H9 (cell line): ENCODE data around the gene KCNIP1. TPM values are rescaled to one million over a fixed set of nuclear protein-coding genes. Genes with fewer than 3 reads are reported as not detected.
A peak's percentile ranks its signal among the peaks of the same experiment; 100 is the strongest.

Experiments used
- DNase-seq: peaks from one replicate; pipeline ENCODE4 v3.0.0-alpha.2; 2017
- H2AFZ ChIP-seq: one replicate; pipeline ENCODE4 v1.6.1; 2013; ENCODE audit warnings: mild to moderate bottlenecking, low read length, control low read depth, moderate library complexity
- H2AK5ac ChIP-seq: 2 replicates; pipeline ENCODE4 v1.6.1; 2013; ENCODE audit warnings: low read length, control low read depth, mixed read lengths; ENCODE audit not compliant: insufficient read length
- H2BK120ac ChIP-seq: one replicate; pipeline ENCODE4 v1.6.1; 2013; ENCODE audit warnings: low read depth, mild to moderate bottlenecking, low read length, control low read depth, inconsistent platforms; ENCODE audit not compliant: poor library complexity, severe bottlenecking
- H2BK12ac ChIP-seq: 2 replicates; pipeline ENCODE4 v1.6.1; 2013; ENCODE audit warnings: low read length, control low read depth, mixed read lengths, low read depth; ENCODE audit not compliant: insufficient read length
- H2BK15ac ChIP-seq: 2 replicates; pipeline ENCODE4 v1.6.1; 2013; ENCODE audit warnings: low read depth, low read length, control low read depth
- H2BK20ac ChIP-seq: one replicate; pipeline ENCODE4 v1.6.1; 2013; ENCODE audit warnings: low read depth, mild to moderate bottlenecking, low read length, control low read depth, inconsistent platforms; ENCODE audit not compliant: poor library complexity, severe bottlenecking
- H2BK5ac ChIP-seq: 2 replicates; pipeline ENCODE4 v1.6.1; 2013; ENCODE audit warnings: low read length, control low read depth, mixed read lengths; ENCODE audit not compliant: insufficient read length
- H3K14ac ChIP-seq: 2 replicates; pipeline ENCODE4 v1.6.1; 2013; ENCODE audit warnings: low read length, control low read depth; ENCODE audit not compliant: insufficient read depth
- H3K18ac ChIP-seq: 2 replicates; pipeline ENCODE4 v1.6.1; 2013; ENCODE audit warnings: low read depth, mild to moderate bottlenecking, mixed read lengths, low read length, control low read depth; ENCODE audit not compliant: insufficient read length
- H3K23ac ChIP-seq: 2 replicates; pipeline ENCODE4 v1.6.1; 2013; ENCODE audit warnings: low read length, control low read depth, mixed read lengths, low read depth; ENCODE audit not compliant: insufficient read length
- H3K23me2 ChIP-seq: 2 replicates; pipeline ENCODE4 v1.6.1; 2013; ENCODE audit warnings: low read depth, mild to moderate bottlenecking, mixed read lengths, low read length, control low read depth; ENCODE audit not compliant: insufficient read length, poor library complexity, severe bottlenecking
- H3K27ac ChIP-seq: 2 replicates; pipeline ENCODE4 v1.5.1; 2013; ENCODE audit warnings: low read length, control low read depth, mixed read lengths, low read depth; ENCODE audit not compliant: insufficient read length
- H3K27me3 ChIP-seq: 2 replicates; pipeline ENCODE4 v1.6.1; 2013; ENCODE audit warnings: low read length, control low read depth, inconsistent platforms; ENCODE audit not compliant: insufficient read depth
- H3K4ac ChIP-seq: 2 replicates; pipeline ENCODE4 v1.6.1; 2013; ENCODE audit warnings: low read depth, mild to moderate bottlenecking, control low read depth, inconsistent platforms, low read length, moderate library complexity
- H3K4me1 ChIP-seq: 2 replicates; pipeline ENCODE4 v1.6.1; 2013; ENCODE audit warnings: low read length, control low read depth, inconsistent platforms; ENCODE audit not compliant: insufficient read depth
- H3K4me2 ChIP-seq: 2 replicates; pipeline ENCODE4 v1.6.1; 2013; ENCODE audit warnings: low read length, control low read depth, mixed read lengths; ENCODE audit not compliant: insufficient read length, insufficient read depth
- H3K56ac ChIP-seq: 2 replicates; pipeline ENCODE4 v1.6.1; 2013; ENCODE audit warnings: low read depth, mild to moderate bottlenecking, mixed read lengths, low read length, control low read depth; ENCODE audit not compliant: insufficient read length
- H3K79me1 ChIP-seq: 2 replicates; pipeline ENCODE4 v1.6.1; 2013; ENCODE audit warnings: low read depth, mild to moderate bottlenecking, moderate library complexity, low read length, control low read depth, inconsistent platforms; ENCODE audit not compliant: insufficient read depth, poor library complexity, severe bottlenecking
- H3K79me2 ChIP-seq: 2 replicates; pipeline ENCODE4 v1.6.1; 2013; ENCODE audit warnings: low read length, control low read depth, inconsistent platforms; ENCODE audit not compliant: insufficient read depth
- H3K9ac ChIP-seq: 2 replicates; pipeline ENCODE4 v1.6.1; 2013; ENCODE audit warnings: low read length, control low read depth, mixed read lengths; ENCODE audit not compliant: insufficient read length; ENCODE audit errors: extremely low read depth
- H3K9me3 ChIP-seq: one replicate; pipeline ENCODE4 v1.6.1; 2013; ENCODE audit warnings: low read depth, low read length, inconsistent platforms; ENCODE audit not compliant: control insufficient read depth
- H3T11ph ChIP-seq: one replicate; pipeline ENCODE4 v1.6.1; 2013; ENCODE audit warnings: mild to moderate bottlenecking, low read length, control low read depth, inconsistent platforms
- H4K20me1 ChIP-seq: one replicate; pipeline ENCODE4 v1.6.1; 2013; ENCODE audit not compliant: control insufficient read depth, insufficient read length, insufficient read depth
- H4K5ac ChIP-seq: 2 replicates; pipeline ENCODE4 v1.6.1; 2013; ENCODE audit warnings: low read depth, mild to moderate bottlenecking, mixed read lengths, low read length, control low read depth; ENCODE audit not compliant: insufficient read length
- H4K8ac ChIP-seq: replicated peaks from 2 replicates; pipeline ENCODE4 v1.6.1; 2013; ENCODE audit warnings: low read length, control low read depth, mixed read lengths, low read depth; ENCODE audit not compliant: insufficient read length
- H4K91ac ChIP-seq: 2 replicates; pipeline ENCODE4 v1.6.1; 2013; ENCODE audit warnings: low read depth, mild to moderate bottlenecking, moderate library complexity, mixed read lengths, low read length, control low read depth; ENCODE audit not compliant: insufficient read length
- H3K27ac Mint-ChIP-seq, 3 experiments: 2 replicates in 2 of 3; 3 replicates in 1 of 3; pipeline ENCODE4 v1.8.0; 2020 to 2021; ENCODE audit warnings: mixed read lengths in 3 of 3, mild to moderate bottlenecking in 1 of 3, moderate library complexity in 1 of 3
- H3K27me3 Mint-ChIP-seq: 2 replicates; pipeline ENCODE4 v1.8.0; 2021; ENCODE audit warnings: low read depth, mild to moderate bottlenecking, moderate library complexity, mixed read lengths
- H3K36me3 Mint-ChIP-seq, 3 experiments: 2 replicates in 2 of 3; 3 replicates in 1 of 3; pipeline ENCODE4 v1.8.0; 2020 to 2021; ENCODE audit warnings: low read depth in 3 of 3, mixed read lengths in 3 of 3; ENCODE audit not compliant: insufficient read depth in 1 of 3
- H3K4me1 Mint-ChIP-seq, 2 experiments: 2 replicates each; pipeline ENCODE4 v1.8.0; 2020; ENCODE audit warnings: mixed read lengths in 2 of 2
- H3K4me3 Mint-ChIP-seq, 2 experiments: 2 replicates in 1 of 2; 3 replicates in 1 of 2; pipeline ENCODE4 v1.8.0; 2020 to 2021; ENCODE audit warnings: mild to moderate bottlenecking in 2 of 2, mixed read lengths in 2 of 2, moderate library complexity in 1 of 2
- H3K9me3 Mint-ChIP-seq, 2 experiments: 2 replicates in 1 of 2; 3 replicates in 1 of 2; pipeline ENCODE4 v1.8.0; 2020; ENCODE audit warnings: mild to moderate bottlenecking in 2 of 2, mixed read lengths in 2 of 2, moderate library complexity in 1 of 2
- CTCF ChIP-seq: fragments of 200-600 bp; sonication (generic); conservative IDR thresholded peaks from 3 replicates; pipeline ENCODE4 v1.8.0; 2021; ENCODE audit warnings: antibody characterized with exemption, mild to moderate bottlenecking
- WGBS: extraction: QIAGEN DNeasy Blood & Tissue Kit; methylation state at CpG from one replicate; pipeline ENCODE4 v1.1.7; 2013; ENCODE audit warnings: missing lambda C conversion rate, low lambda C conversion rate, mixed read lengths; ENCODE audit not compliant: insufficient read length; ENCODE audit errors: extremely low coverage; 5-methylcytosine and 5-hydroxymethylcytosine counted together
- total RNA-seq: library from RNA; stranded (reverse); gene quantifications from 2 replicates; pipeline ENCODE4 v1.2.1, GENCODE V29; 2021

Gene KCNIP1
- total RNA-seq, 1 experiment from 2014 or later = 0.63 TPM

GRCh38 chr5:170473642-170474041, 30.2 kb upstream of the KCNIP1 start:
- peak; percentile 20 for DNase-seq
- no peak overlapping the region for H4K8ac ChIP-seq
- TF ChIP-seq CTCF = no peak
- no peak overlapping the region for H2BK12ac ChIP-seq
- no peak overlapping the region for H4K5ac ChIP-seq
- no peak overlapping the region for H2BK20ac ChIP-seq
- H3K23me2 ChIP-seq = no peaks in the 10 kb centered on the region
- no peak overlapping the region for H2AFZ ChIP-seq
- H3K4me1 ChIP-seq = no peaks in the 10 kb centered on the region; the same call in 1 of the 2 replicates
- no peaks in the 10 kb centered on the region for H3K79me1 ChIP-seq
- no peak overlapping the region for H3K18ac ChIP-seq
- H3K27me3 ChIP-seq = no peaks in the 10 kb centered on the region
- no peaks in the 10 kb centered on the region for H4K20me1 ChIP-seq
- no peaks in the 10 kb centered on the region for H3K9me3 ChIP-seq
- H2BK5ac ChIP-seq = no peak overlapping the region
- H4K91ac ChIP-seq = no peak overlapping the region
- H3K9ac ChIP-seq = no peak overlapping the region
- no peak overlapping the region for H3K56ac ChIP-seq
- no peak overlapping the region for H2BK15ac ChIP-seq
- H3T11ph ChIP-seq = no peak overlapping the region
- peak overlapping the region in 1 of 3 experiments; percentile 76; a peak in 1 of 7 replicates for H3K27ac Mint-ChIP-seq
- no peak overlapping the region for H2BK120ac ChIP-seq
- no CpG with 5 or more reads among the region's 5 CpGs for WGBS
- no peak overlapping the region for H3K4ac ChIP-seq
- no peaks in the 10 kb centered on the region for H3K36me3 Mint-ChIP-seq
- H3K79me2 ChIP-seq = no peaks in the 10 kb centered on the region
- no peak overlapping the region for H3K4me2 ChIP-seq
- H3K23ac ChIP-seq = no peak overlapping the region
- H2AK5ac ChIP-seq = no peak overlapping the region
- H3K27me3 Mint-ChIP-seq = peaks cover 7% of the 10 kb centered on the region
- no peak overlapping the region for H3K27ac ChIP-seq
- H3K4me1 Mint-ChIP-seq = peaks cover 29 to 34% of the 10 kb centered on the region in 2 experiments
- peak overlapping the region in 1 of 2 experiments; percentile 33; a peak in 1 of 5 replicates for H3K4me3 Mint-ChIP-seq
- peaks cover 0 to 2% of the 10 kb centered on the region in 2 experiments; a peak in 1 of 5 replicates for H3K9me3 Mint-ChIP-seq
- H3K14ac ChIP-seq = no peak overlapping the region
